Endothelial cell of umbilical vein (primary cell): Measurements from ENCODE around the gene TULP4. TPM values are rescaled to one million over a fixed set of nuclear protein-coding genes. Genes with fewer than 3 reads are reported as not detected.

ENCODE experiments used
- BruUV-seq: library from RNA; stranded (reverse); fragments of 400-500 nt; replicated peaks from 2 replicates; lab custom pipeline; 2021; lab: Mats Ljungman, UMichigan
- CTCF ChIA-PET: fragments of 300-600, 350-600 bp; sonication (Branson Sonifier 250); formaldehyde crosslinking; loops from one replicate; lab custom pipeline; 2021; ENCODE audit warnings: antibody characterized with exemption, inconsistent platforms; lab: Charles Lee
- POLR2A ChIA-PET: fragments of 300-600, 350-600 bp; sonication (Branson Sonifier 250); formaldehyde crosslinking; loops from one replicate; lab custom pipeline; 2021; ENCODE audit warnings: antibody characterized with exemption, inconsistent platforms; lab: Charles Lee
- DNase-seq: peaks from one replicate; pipeline ENCODE4 v3.0.0-alpha.2; 2011; ENCODE audit warnings: low read depth, low spot score
- FAIRE-seq: peaks from 2 replicates; lab custom pipeline; 2011; peaks lifted over from hg19 to GRCh38; lab: Jason Lieb, UNC
- H2AFZ ChIP-seq: 2 replicates; pipeline ENCODE4 v1.6.0; 2012; ENCODE audit warnings: low read depth, low read length, control low read depth, inconsistent platforms
- H3K27ac ChIP-seq: 2 replicates; pipeline ENCODE4 v1.5.1; 2011; ENCODE audit warnings: low read depth, mild to moderate bottlenecking, control low read depth, low read length, moderate library complexity; ENCODE audit not compliant: insufficient read depth
- H3K27me3 ChIP-seq, 2 experiments: 2 replicates each; pipeline versions ENCODE4 v1.6.0 to v1.6.1; 2011; ENCODE audit warnings: low read length in 2 of 2, mixed read lengths in 1 of 2; ENCODE audit not compliant: control insufficient read depth in 2 of 2, insufficient read depth in 2 of 2
- H3K36me3 ChIP-seq, 2 experiments: 2 replicates in 1 of 2; 3 replicates in 1 of 2; pipeline ENCODE4 v1.5.1; 2011; ENCODE audit warnings: low read length in 2 of 2, mild to moderate bottlenecking in 1 of 2, moderate library complexity in 1 of 2; ENCODE audit not compliant: control insufficient read depth in 2 of 2, insufficient read depth in 2 of 2; ENCODE audit errors: extremely low read depth in 1 of 2
- H3K4me1 ChIP-seq: 3 replicates; pipeline ENCODE4 v1.5.1; 2011; ENCODE audit warnings: mild to moderate bottlenecking, low read length; ENCODE audit not compliant: control insufficient read depth, insufficient read depth; ENCODE audit errors: extremely low read depth
- H3K4me2 ChIP-seq: 2 replicates; pipeline ENCODE4 v1.6.1; 2011; ENCODE audit warnings: low read length, control low read depth, mixed read lengths; ENCODE audit not compliant: insufficient read depth
- H3K4me3 ChIP-seq, 3 experiments: fragments of 200-600 bp in 1 of 3; sonication (generic), shearing (Covaris generic) in 1 of 3; replicated peaks in 1 of 3; 2 replicates each; pipeline ENCODE4 v1.5.1; 2011 to 2016; ENCODE audit warnings: control low read depth in 3 of 3, low read length in 3 of 3, mild to moderate bottlenecking in 2 of 3, inconsistent platforms in 1 of 3, low read depth in 1 of 3, moderate library complexity in 1 of 3; ENCODE audit not compliant: insufficient read depth in 1 of 3
- H3K79me2 ChIP-seq: 2 replicates; pipeline ENCODE4 v1.6.0; 2012; ENCODE audit warnings: low read length, inconsistent platforms; ENCODE audit not compliant: control insufficient read depth, insufficient read depth
- H3K9ac ChIP-seq: replicated peaks from 2 replicates; pipeline ENCODE3; 2011; ENCODE audit warnings: low read length, control low read depth; ENCODE audit not compliant: insufficient read depth; ENCODE audit errors: extremely low read depth
- H3K9me1 ChIP-seq: replicated peaks from 3 replicates; pipeline ENCODE4 v1.6.0; 2011; ENCODE audit warnings: mild to moderate bottlenecking, low read length; ENCODE audit not compliant: control insufficient read depth, insufficient read depth; ENCODE audit errors: extremely low read depth
- H3K9me3 ChIP-seq: replicated peaks from 2 replicates; pipeline ENCODE4 v1.5.1; 2012; ENCODE audit warnings: low read length, inconsistent platforms; ENCODE audit not compliant: control insufficient read depth, insufficient read depth
- H4K20me1 ChIP-seq: replicated peaks from 2 replicates; pipeline ENCODE3; 2011; ENCODE audit warnings: mild to moderate bottlenecking, low read length; ENCODE audit not compliant: control insufficient read depth, insufficient read depth; ENCODE audit errors: extremely low read depth
- EZH2 ChIP-seq: IDR thresholded peaks from 2 replicates; pipeline ENCODE4 v1.6.1; 2012; ENCODE audit warnings: borderline replicate concordance, low read depth, mild to moderate bottlenecking, moderate library complexity, low read length, inconsistent platforms; ENCODE audit not compliant: severe bottlenecking
- FOS ChIP-seq: IDR thresholded peaks from 2 replicates; pipeline ENCODE4 v1.6.1; 2011; ENCODE audit warnings: mild to moderate bottlenecking, low read length, moderate library complexity, borderline replicate concordance; ENCODE audit not compliant: insufficient read depth
- GATA2 ChIP-seq: IDR thresholded peaks from 2 replicates; pipeline ENCODE4 v1.7.0; 2011; ENCODE audit warnings: low read depth, mild to moderate bottlenecking, moderate library complexity, mixed read lengths, low read length; ENCODE audit not compliant: insufficient read length, insufficient read depth
- JUN ChIP-seq: IDR thresholded peaks from 2 replicates; pipeline ENCODE4 v1.6.1; 2011; ENCODE audit warnings: borderline replicate concordance, low read depth; ENCODE audit not compliant: insufficient read length, insufficient read depth
- MAX ChIP-seq: IDR thresholded peaks from 2 replicates; pipeline ENCODE4 v1.6.1; 2011; ENCODE audit not compliant: insufficient read depth, insufficient read length
- MYC ChIP-seq: IDR thresholded peaks from one replicate; pipeline ENCODE4 v1.6.1; 2011; ENCODE audit warnings: mild to moderate bottlenecking, low read depth, low read length
- POLR2A ChIP-seq: IDR thresholded peaks from 2 replicates; pipeline ENCODE4 v1.6.1; 2012; ENCODE audit warnings: low read depth, mild to moderate bottlenecking, control low read depth, low read length
- POLR2AphosphoS5 ChIP-seq: IDR thresholded peaks from 2 replicates; pipeline ENCODE4 v1.6.1; 2012; ENCODE audit warnings: low read depth, mild to moderate bottlenecking, control low read depth, low read length, moderate library complexity; ENCODE audit not compliant: insufficient read depth
- dilution Hi-C: fragments of 300-500 bp; cut with MboI; formaldehyde crosslinking; loops from one replicate; pipeline ENCODE4 v1.15.0; 2019; ENCODE audit warnings: low sequenced_read_pairs; ENCODE audit not compliant: extremely low pct_ligation_motif_present
- intact Hi-C: fragments of 100-400 bp; cut with micrococcal nuclease; formaldehyde crosslinking; loops from one replicate; pipeline ENCODE4 v1.10.0; 2022
- polyA plus RNA-seq, 4 experiments: library from polyadenylated mRNA; depleted of rRNA in 3 of 4; stranded (reverse) in 3 of 4; unstranded in 1 of 4; fragments of >200 nt; gene quantifications; 2 replicates each; pipeline versions ENCODE4 v1.2.1 to v1.2.3, GENCODE V29; 2011 to 2012; ENCODE audit warnings: missing spikeins in 1 of 4
- total RNA-seq: library from RNA; stranded (reverse); gene quantifications from 2 replicates; pipeline ENCODE4 v1.2.3, GENCODE V29; 2021
- TF ChIP-seq, protein P1 (sequence below), 2 donors: IDR thresholded peaks; 1 replicate in 1 of 2; 2 replicates in 1 of 2; pipeline ENCODE4 v1.5.1; 2011; ENCODE audit warnings: low read length in 2 of 2, mild to moderate bottlenecking in 2 of 2, moderate library complexity in 2 of 2, control low read depth in 1 of 2, inconsistent platforms in 1 of 2, low read depth in 1 of 2; ENCODE audit not compliant: insufficient read depth in 1 of 2; ENCODE audit errors: extremely low read depth in 1 of 2

The TULP4 gene
- total and polyA plus RNA-seq, 2 donors (not counting 3 experiments of a cell fraction or from before 2014, with no cell fraction given), result 10.8 to 55.1 TPM

DNA sequence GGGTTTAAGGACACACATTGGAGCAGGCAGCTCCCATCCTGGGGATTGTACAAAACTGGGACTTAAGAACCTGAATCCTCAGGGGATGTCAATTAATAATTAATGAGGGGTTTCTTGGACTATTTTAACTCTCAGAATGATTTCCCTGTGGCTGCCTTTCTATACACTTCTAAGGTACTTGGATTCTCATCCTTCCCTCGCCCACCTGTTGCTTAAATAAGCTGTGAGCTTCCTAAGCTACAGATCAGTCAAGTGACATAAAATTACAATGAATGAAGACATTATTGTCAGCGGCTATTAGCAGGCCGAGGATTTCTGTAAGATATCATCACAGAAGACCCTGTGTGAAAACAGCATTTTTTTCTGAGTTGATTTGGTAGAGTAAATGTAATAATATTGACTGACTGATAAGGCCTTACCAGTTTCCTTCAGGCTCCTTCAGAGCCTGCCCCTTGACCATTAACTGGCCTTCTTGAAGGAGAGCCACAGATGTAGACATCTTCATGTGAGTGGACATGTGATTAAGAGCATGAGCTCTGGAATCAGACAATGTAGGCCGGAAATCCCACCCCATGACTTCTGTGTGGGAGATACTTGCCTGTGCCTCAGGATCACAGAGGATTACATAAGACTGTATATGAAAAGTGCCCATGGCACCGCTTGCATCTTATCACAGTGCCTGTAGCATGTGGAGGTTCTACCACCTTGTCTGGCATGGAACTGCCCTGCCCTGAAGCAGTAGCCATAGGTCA lies 101.7 kb downstream of the TULP4 start:
- no peak for FAIRE-seq
- POLR2A ChIA-PET, result no interaction called here
- dilution Hi-C loops, result no loop called here
- Histone ChIP-seq H3K4me1 (peaks cover 38% of the 10 kb centered on the region), H3K9me1 (no peaks in the 10 kb centered on the region), H2AFZ (no peak overlapping the region), H3K9me3 (no peaks in the 10 kb centered on the region), H3K79me2 (peaks cover 5% of the 10 kb centered on the region), H3K4me2 (no peak overlapping the region), H3K36me3 (peaks cover 0 to 4% of the 10 kb centered on the region in 2 experiments), H3K27ac (no peak overlapping the region), H4K20me1 (no peaks in the 10 kb centered on the region), H3K27me3 (no peaks in the 10 kb centered on the region), H3K4me3 (no peak overlapping the region), H3K9ac (no peak overlapping the region)
- BruUV-seq, result no TSS peak
- TF ChIP-seq POLR2A (no peak), EZH2 (no peak), MAX (no peak), GATA2 (no peak), MYC (no peak), POLR2AphosphoS5 (no peak), JUN (no peak), FOS (no peak)
- TF ChIP-seq, protein P1, sequence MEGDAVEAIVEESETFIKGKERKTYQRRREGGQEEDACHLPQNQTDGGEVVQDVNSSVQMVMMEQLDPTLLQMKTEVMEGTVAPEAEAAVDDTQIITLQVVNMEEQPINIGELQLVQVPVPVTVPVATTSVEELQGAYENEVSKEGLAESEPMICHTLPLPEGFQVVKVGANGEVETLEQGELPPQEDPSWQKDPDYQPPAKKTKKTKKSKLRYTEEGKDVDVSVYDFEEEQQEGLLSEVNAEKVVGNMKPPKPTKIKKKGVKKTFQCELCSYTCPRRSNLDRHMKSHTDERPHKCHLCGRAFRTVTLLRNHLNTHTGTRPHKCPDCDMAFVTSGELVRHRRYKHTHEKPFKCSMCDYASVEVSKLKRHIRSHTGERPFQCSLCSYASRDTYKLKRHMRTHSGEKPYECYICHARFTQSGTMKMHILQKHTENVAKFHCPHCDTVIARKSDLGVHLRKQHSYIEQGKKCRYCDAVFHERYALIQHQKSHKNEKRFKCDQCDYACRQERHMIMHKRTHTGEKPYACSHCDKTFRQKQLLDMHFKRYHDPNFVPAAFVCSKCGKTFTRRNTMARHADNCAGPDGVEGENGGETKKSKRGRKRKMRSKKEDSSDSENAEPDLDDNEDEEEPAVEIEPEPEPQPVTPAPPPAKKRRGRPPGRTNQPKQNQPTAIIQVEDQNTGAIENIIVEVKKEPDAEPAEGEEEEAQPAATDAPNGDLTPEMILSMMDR (IDR thresholded peaks at IDR 0.05; ENCODE audit: extremely low read depth in 1 of 2, insufficient read depth in 1 of 2, low read depth in 1 of 2, low read length in 2 of 2), result no peak
- CTCF ChIA-PET, result interaction anchor here (0.5 to 1.0 kb wide), 4 partner anchors 26 to 200 kb away, joined by 3 to 4 read pairs (median 3); no protein-coding TSS in a partner anchor
- intact Hi-C loops, result no loop called here
- no peak for DNase-seq
